PC-3 (cell line): Measurements from ENCODE around the gene PDGFRA.

ENCODE experiments used
- CTCF ChIP-seq: fragments of 300-600 bp; sonication (generic); conservative IDR thresholded peaks from 2 replicates; pipeline ENCODE4 v1.5.1; 2017; ENCODE audit warnings: antibody characterized with exemption, low read depth, mild to moderate bottlenecking, low read length
- EZH2 ChIP-seq: fragments of 300-600 bp; sonication (generic); IDR thresholded peaks from one replicate; pipeline ENCODE4 v1.6.1; 2017; ENCODE audit warnings: antibody characterized with exemption, mild to moderate bottlenecking, low read length; ENCODE audit not compliant: unreplicated experiment

DNA sequence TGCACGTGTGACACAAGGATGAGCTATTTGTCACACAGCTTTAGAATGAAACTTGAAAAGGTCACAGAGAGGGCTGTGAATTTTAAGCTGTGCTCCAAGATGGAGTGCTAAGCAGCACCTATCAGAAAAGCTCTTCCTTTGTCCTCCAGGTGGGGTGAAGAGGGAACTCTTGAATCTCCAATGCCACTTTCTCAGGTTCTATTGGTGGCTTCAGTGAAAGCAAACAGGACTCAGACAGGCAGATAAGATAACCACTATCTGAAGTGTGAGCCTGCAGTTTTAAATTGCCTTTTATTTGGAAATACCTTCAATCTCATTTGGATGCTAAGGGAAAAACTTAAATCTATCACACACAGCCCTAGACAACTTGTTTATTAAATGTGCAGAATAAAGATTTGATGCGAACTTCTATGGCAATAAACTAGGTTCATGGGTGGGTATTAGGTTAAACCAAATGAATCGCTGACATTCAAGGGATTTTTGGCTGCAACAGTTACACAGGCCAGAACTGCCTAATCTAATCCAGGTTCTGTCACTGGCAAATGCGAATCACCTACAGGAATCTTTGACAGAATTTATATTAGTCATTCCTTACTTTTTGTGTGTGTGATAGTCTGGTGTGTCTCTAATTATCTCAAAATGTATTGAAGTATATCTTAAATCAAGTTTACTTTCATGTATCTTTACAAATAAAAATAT lies 13.6 kb upstream of the PDGFRA start:
- TF ChIP-seq CTCF: no peak
- no peak for TF ChIP-seq EZH2
